Hepatocyte (in vitro differentiated cells): ENCODE measurements around the gene STMN3. TPM values are rescaled to one million over a fixed set of nuclear protein-coding genes. Genes with fewer than 3 reads are reported as not detected.

Source experiments
- DNase-seq: peaks from one replicate; pipeline ENCODE4 v3.0.0-alpha.2; 2016; ENCODE audit warnings: low spot score
- H2AFZ ChIP-seq: fragments of 200-600 bp; sonication (generic); 2 replicates; pipeline ENCODE4 v1.6.0; 2016; ENCODE audit warnings: antibody characterized with exemption, mild to moderate bottlenecking
- H3K27ac ChIP-seq: fragments of 200-600 bp; sonication (generic); 2 replicates; pipeline ENCODE4 v1.5.1; 2016; ENCODE audit warnings: mild to moderate bottlenecking
- H3K27me3 ChIP-seq: fragments of 200-600 bp; sonication (generic); 2 replicates; pipeline ENCODE4 v1.6.1; 2016
- H3K36me3 ChIP-seq: fragments of 200-600 bp; sonication (generic); replicated peaks from 2 replicates; pipeline ENCODE4 v1.5.1; 2016; ENCODE audit warnings: low read depth; ENCODE audit not compliant: insufficient read depth
- H3K4me1 ChIP-seq: fragments of 200-600 bp; sonication (generic); 2 replicates; pipeline ENCODE4 v1.5.1; 2016; ENCODE audit warnings: mild to moderate bottlenecking, moderate library complexity; ENCODE audit not compliant: insufficient read depth
- H3K4me2 ChIP-seq: fragments of 200-600 bp; sonication (generic); 2 replicates; pipeline ENCODE4 v1.6.0; 2016
- H3K4me3 ChIP-seq: fragments of 200-600 bp; sonication (generic); 2 replicates; pipeline ENCODE4 v1.5.1; 2016; ENCODE audit warnings: mild to moderate bottlenecking
- H3K79me2 ChIP-seq: fragments of 200-600 bp; sonication (generic); 2 replicates; pipeline ENCODE4 v1.6.0; 2017; ENCODE audit warnings: mild to moderate bottlenecking
- H3K9me2 ChIP-seq: fragments of 200-600 bp; sonication (generic); replicated peaks from 2 replicates; pipeline ENCODE4 v1.6.0; 2017; ENCODE audit warnings: mild to moderate bottlenecking; ENCODE audit not compliant: insufficient read depth
- H3K9me3 ChIP-seq: fragments of 200-600 bp; sonication (generic); 2 replicates; pipeline ENCODE4 v1.5.1; 2016; ENCODE audit warnings: low read depth, mild to moderate bottlenecking
- H4K20me1 ChIP-seq: fragments of 200-600 bp; sonication (generic); 2 replicates; pipeline ENCODE4 v1.6.0; 2016; ENCODE audit warnings: mild to moderate bottlenecking; ENCODE audit not compliant: insufficient read depth, poor library complexity, severe bottlenecking
- CTCF ChIP-seq: fragments of 200-600 bp; sonication (generic); IDR thresholded peaks from 2 replicates; pipeline ENCODE4 v1.5.1; 2016; ENCODE audit warnings: antibody characterized with exemption, mild to moderate bottlenecking; ENCODE audit not compliant: poor library complexity
- EZH2 ChIP-seq: fragments of 200-600 bp; sonication (generic); IDR thresholded peaks from 2 replicates; pipeline ENCODE4 v1.6.1; 2016; ENCODE audit warnings: antibody characterized with exemption, mild to moderate bottlenecking, borderline replicate concordance
- EZH2phosphoT487 ChIP-seq: fragments of 200-600 bp; sonication (generic); IDR thresholded peaks from one replicate; pipeline ENCODE4 v1.6.1; 2018; ENCODE audit warnings: antibody characterized with exemption, mild to moderate bottlenecking, low read depth, moderate library complexity; ENCODE audit not compliant: unreplicated experiment, severe bottlenecking
- WGBS: methylation state at CpG from one replicate; pipeline ENCODE4 v1.1.6; 2016; ENCODE audit warnings: low lambda C conversion rate; ENCODE audit errors: missing lambda C conversion rate; 5-methylcytosine and 5-hydroxymethylcytosine counted together
- polyA plus RNA-seq: library from polyadenylated mRNA; unstranded; fragments of >200 nt; fragmentation: Nextera tagmentation; extraction: Ambion mirVana; gene quantifications from 2 replicates; pipeline ENCODE4 v1.2.1, GENCODE V29; 2016
- total RNA-seq: library from RNA; depleted of rRNA; stranded (reverse); fragments of >200 nt; gene quantifications from 2 replicates; pipeline ENCODE4 v1.2.3, GENCODE V29; 2014

Gene STMN3
- total and polyA plus RNA-seq, 2 experiments from 2014 or later: 14.4 to 18.2 TPM

- Histone ChIP-seq H2AFZ (no peak overlapping the region), H3K79me2 (peaks cover 52% of the 10 kb centered on the region), H3K9me3 (no peaks in the 10 kb centered on the region), H3K4me3 (no peak overlapping the region), H4K20me1 (peaks cover 4% of the 10 kb centered on the region), H3K9me2 (no peaks in the 10 kb centered on the region), H3K4me2 (no peak overlapping the region), H3K4me1 (no peaks in the 10 kb centered on the region), H3K27me3 (no peaks in the 10 kb centered on the region), H3K27ac (no peak overlapping the region), H3K36me3 (no peaks in the 10 kb centered on the region)
- 96% methylated on average over 15 of the region's 16 CpGs for WGBS
- DNase-seq: no peak
- TF ChIP-seq CTCF (no peak), EZH2 (no peak), EZH2phosphoT487 (no peak)
Observed at GRCh38 chr20:63619086-63619485, 34.1 kb downstream of the STMN3 start.

- TF ChIP-seq CTCF (no peak), EZH2phosphoT487 (no peak), EZH2 (no peak)
- Histone ChIP-seq H3K27ac (no peak overlapping the region), H3K9me3 (no peaks in the 10 kb centered on the region), H3K4me2 (no peak overlapping the region), H3K79me2 (peaks cover 49% of the 10 kb centered on the region), H3K36me3 (no peaks in the 10 kb centered on the region), H3K4me1 (no peaks in the 10 kb centered on the region), H3K27me3 (no peaks in the 10 kb centered on the region), H2AFZ (no peak overlapping the region), H3K9me2 (no peaks in the 10 kb centered on the region), H4K20me1 (peaks cover 4% of the 10 kb centered on the region), H3K4me3 (no peak overlapping the region)
- DNase-seq: no peak
- 96% methylated on average over 11 of the region's 11 CpGs for WGBS
Observed at GRCh38 chr20:63618291-63618980, 34.8 kb downstream of the STMN3 start.

- TF ChIP-seq EZH2phosphoT487 (no peak), CTCF (no peak), EZH2 (no peak)
- no peaks in the 10 kb centered on the region for H3K27me3 ChIP-seq
- DNase-seq: no peak
- H3K36me3 ChIP-seq: no peaks in the 10 kb centered on the region
- H3K9me2 ChIP-seq: no peaks in the 10 kb centered on the region
- no peak overlapping the region for H3K4me2 ChIP-seq
- no peak overlapping the region for H3K4me3 ChIP-seq
- H3K79me2 ChIP-seq: peaks cover 47% of the 10 kb centered on the region
- no peaks in the 10 kb centered on the region for H3K4me1 ChIP-seq
- WGBS: 100% methylated on average over 8 of the region's 8 CpGs
- no peak overlapping the region for H3K27ac ChIP-seq
- no peaks in the 10 kb centered on the region for H3K9me3 ChIP-seq
- H2AFZ ChIP-seq: no peak overlapping the region
- H4K20me1 ChIP-seq: peaks cover 4% of the 10 kb centered on the region
Observed at GRCh38 chr20:63617876-63618265, 35.4 kb downstream of the STMN3 start.
